ENCODE measurements around the gene CMIP. TPM values are rescaled to one million over a fixed set of nuclear protein-coding genes. Genes with fewer than 3 reads are reported as not detected.

Gene CMIP
- total RNA-seq, 1 donor from 2014 or later = 59.8 TPM

DNA sequence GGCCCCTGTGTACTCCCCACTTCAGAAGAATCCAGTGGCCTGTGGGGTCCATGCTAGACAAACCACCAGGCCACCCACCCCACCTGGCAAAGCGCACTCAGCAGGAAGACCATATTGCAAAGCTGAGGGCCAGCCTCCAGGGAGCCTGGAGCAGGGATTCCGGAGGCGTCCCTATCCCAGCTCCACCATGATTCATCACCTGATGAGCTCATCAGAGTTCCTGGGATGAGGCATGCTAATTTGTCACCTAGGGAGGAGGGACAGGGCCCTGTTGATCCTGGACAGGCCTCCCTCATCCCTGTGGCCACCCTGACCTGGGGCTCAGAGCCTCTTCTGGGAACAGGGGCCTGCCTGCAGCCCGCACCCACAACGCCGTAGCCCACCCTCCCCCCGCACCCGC lies 202.9 kb downstream of the CMIP start:
- intact Hi-C loops (cut with micrococcal nuclease) = no loop called here

DNA sequence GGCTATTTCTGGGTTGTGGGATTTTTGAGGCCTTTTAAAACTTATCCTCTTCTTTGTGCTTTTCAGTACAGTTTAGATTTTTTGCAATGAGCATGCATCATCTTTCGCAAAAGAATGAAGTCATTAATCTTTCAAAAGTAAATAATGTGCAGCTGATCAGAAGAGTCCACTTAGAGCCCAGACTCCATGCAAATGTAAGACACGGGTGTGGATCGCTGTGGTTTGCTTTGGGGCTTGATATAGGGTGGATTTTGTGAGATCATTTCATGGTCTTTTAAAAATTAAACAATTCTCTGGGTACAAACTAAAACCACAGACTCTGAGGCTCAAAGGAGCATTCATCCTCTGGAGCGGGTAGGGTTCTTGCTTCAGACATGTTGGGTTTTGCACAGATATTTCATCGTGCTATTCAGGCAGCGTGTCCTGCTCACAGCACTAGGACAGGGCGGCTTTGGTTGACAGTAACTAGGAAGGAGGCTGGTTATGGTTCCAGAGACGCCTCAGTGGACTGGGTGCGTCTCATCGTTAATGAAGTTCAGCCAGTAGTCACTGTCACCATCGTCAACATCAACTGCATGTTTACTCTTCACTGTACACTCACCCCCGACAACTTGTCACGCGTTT lies 205.1 kb downstream of the CMIP start:
- intact Hi-C loops (cut with micrococcal nuclease) = no loop called here

DNA sequence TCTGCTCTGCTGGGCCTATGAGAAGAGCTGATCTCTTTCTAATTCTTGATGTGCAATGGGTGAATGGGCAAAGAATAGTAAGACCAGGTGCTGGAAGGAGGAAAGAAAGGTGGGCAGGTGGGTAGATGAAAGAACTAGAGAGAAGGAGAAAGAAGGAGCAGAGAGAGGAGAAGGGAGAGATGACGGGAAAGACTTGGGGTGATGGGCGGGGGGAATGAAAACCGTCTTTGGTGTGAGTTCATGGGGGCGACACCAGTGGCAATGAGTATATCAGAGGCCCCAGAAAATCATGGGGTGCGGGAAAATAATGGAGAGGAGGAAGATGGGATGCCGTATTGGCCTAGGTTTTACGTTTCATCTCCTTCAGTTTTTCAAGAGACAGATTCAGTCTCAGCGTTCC lies 205.7 kb downstream of the CMIP start:
- intact Hi-C loops (cut with micrococcal nuclease) = no loop called here

DNA sequence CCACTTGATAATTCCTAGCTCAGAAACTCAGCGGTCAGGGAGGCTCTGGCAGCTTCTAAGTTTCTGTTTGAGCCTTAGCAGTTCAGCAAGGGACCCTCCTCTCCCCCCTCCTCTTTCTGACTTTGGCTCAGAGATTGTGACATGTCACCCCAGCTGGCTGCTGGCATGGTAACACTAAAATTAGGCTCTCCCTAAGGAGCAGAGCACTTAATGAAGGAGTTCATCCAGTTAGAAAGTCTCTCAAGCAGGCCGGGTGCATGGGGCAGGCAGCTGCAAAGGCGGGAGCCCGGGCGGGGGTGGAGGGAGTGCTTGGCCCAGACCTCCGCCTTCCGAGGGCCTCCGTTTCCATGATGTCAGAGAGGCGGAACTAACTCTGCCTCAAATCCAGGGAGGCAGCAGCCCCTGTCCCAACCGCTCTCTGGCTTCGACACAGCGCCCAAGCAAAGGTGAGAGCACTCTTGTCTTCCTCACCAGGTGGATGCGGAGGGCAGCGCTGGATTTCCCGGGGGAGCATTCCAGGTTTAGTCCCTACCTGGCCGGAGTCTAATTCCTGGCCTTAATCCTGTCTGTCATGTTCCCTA lies 206.5 kb downstream of the CMIP start:
- intact Hi-C loops (cut with micrococcal nuclease) = no loop called here

DNA sequence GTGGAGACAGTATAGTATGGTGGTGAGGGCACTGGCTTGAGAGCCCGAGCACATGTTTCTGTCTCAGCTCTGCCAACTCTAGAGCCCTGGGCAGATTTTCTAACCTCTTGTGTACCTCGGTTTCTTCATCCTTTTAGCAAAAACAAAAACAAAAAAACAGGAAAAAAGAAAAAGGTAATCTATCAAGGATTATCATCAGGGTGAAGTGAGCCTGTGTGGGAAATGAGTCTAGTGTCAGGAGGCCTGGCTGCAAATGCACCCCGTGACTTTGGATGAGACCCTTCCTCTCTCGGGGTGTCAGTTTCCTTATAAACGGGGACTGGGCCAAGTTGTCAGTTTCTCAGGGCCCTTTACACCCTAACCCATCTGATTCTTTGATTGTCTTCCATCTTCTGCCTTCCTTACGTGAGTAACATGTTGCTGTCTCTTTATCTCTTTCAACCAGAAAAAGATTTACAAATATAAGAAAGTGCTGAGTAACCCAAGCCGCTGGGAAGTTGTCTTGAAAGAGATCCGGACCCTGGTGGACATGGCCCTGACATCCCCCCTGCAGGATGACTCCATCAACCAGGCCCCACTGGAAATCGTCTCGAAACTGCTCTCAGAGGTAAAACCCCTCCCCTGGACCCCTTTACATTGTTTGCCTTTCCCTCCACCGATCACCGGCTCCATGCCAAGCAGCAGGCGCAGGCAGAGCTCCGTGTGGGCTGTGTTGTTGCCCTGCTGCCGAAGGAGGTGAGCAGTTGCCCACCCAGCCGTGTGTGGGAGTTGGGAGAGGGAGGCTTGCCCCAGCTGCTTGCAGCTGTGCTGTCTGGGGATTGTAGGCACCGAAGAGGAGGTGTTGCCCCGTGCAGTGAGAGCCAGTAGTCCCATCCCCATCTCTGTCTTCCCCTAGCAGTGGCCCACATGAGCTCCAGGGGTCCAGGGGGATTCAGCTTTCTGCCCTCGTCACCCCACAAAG lies 207.4 kb downstream of the CMIP start:
- intact Hi-C loops (cut with micrococcal nuclease) = no loop called here

DNA sequence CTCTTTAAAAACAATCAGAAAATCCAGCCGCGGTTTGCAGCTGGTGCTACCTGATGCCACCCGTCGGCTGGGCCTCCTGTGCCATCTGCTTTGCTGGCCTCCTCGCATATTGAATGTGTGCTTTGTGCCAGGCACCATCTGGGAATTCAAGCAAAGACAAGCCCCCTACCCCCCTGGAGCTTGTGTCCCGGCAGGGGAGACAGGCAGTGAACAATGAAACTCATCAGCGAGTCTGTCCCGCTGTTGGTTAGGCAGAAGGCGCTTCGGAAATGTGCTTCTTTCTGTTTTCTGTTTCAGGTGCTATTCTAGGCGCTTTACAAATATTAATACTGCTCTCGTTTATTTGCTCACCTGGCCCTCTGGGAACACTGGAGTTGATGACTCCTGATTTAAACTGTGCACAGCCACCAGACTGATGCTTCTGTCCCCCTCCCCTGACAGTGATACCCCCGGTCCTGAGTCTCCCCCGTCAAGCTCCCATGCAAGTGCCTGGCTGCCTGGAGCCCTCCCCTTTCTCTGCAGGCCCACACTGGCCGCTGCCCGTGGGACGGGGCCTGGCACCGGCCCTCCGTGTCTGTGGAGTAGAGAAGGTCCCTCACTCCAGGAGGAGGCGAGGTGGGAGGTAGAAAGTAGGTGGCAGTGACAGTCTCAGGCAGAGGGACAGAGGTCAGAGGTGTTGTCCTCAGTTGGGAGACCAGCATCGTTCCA lies 208.3 kb downstream of the CMIP start:
- intact Hi-C loops (cut with micrococcal nuclease) = no loop called here

DNA sequence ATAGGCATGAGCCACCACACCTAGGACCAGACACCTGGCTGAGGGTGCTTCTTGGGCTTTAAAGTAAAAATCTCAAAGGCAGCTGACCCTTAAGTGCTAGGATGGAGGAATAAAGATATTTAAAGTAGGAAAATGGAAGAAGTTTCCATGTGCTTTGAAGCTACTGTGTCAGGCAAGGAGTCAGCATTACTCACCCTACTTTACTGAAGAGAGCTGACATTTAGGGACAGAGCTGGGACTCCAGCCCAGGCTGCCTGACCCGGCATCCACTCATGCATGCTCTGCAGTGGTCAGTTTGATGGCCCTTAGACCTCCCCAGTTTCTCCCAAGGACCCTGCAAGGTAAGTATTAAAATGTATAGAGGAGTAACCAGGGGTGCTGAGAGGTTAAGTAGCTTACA lies 209.7 kb downstream of the CMIP start:
- intact Hi-C loops (cut with micrococcal nuclease) = no loop called here

DNA sequence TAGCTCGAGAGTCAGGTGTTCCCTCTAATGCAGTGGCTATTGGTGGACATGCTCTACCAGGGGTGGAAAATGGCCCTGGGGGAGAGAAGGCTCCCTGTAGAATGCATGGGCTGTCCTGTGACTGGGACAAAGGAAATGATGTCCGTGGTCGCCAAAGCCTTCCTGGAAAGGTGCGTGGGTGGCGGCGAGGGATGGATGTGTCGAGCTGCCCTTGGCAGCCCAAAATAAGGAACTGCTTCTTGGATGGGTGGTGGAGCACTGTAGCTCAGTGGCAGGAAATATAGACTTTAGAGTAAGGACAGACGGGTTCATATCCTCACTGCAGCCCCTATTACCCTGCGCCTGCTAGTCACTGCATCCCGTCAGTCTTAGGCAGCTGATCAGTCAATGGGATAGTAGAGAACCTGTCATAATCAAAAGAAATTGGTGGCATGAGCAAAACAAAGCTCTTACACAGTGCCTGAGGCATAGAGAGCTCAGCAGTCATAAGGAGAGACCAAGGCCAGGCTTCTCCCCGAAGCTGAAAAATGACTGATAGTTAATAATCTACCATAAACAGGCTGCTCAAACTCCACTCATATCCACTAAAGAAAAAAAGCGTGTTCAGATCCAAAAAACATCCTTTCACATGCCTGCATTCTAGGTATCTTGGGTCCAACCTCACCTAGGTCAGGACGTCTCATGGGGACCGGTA lies 211.0 kb downstream of the CMIP start:
- intact Hi-C loops (cut with micrococcal nuclease) = no loop called here

DNA sequence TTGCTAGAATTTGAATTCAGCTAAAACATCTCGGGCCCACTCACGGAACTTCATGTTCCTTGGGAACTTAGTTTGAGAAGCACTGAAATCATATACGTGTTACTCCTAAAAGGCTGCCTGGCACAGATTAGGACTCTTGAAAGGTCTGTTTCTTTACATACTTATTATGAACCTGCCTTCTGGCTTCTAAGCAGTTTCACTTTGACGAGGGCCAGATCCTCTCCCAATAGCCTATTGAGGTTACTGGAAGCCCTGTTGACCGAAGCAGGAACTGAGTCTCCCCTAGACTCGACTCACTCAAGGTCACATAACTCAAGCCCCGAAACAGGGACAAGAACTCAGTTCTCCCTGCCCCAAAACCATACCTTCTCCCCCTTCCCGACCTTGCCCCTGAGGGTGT lies 212.6 kb downstream of the CMIP start:
- intact Hi-C loops (cut with micrococcal nuclease) = no loop called here

DNA sequence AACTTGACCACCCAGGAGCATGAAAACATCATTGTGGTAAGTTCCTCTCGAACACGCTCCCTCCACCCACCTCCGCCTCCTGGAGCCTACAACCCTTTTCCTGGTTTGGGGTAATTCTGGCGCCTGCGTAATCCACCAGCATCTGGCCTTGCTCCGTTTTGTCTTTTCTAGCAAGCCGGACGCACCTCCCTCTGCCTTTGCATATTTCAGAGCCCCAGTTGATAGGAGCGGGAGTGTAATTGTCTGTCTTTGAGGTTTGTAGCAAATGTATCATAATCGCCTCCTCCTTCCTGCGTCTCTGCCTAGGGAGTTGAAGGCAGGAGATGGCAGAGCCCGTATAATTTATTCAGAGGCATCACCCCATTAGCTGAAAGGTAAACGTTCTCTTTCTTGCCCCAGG lies 213.2 kb downstream of the CMIP start:
- intact Hi-C loops (cut with micrococcal nuclease) = no loop called here

DNA sequence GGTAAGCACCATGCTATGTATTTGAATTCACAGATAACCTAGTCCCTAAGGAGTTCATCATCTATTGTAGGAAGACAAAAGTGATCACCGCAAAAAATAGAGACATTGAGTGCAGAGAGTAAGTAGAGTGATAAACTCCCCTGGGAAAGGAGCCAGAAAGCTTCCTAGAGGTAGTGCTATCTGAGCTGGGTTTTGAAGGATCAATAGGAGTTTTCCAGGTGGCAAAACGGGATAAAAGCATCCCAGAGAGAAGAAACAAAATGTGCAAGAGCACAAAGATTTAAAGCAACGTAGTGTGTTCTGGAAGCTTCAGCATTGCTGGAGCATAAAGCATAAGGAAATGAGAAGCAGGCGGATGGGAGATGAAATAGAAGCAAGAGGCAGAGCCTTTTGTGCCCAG lies 213.8 kb downstream of the CMIP start:
- intact Hi-C loops (cut with micrococcal nuclease) = no loop called here

DNA sequence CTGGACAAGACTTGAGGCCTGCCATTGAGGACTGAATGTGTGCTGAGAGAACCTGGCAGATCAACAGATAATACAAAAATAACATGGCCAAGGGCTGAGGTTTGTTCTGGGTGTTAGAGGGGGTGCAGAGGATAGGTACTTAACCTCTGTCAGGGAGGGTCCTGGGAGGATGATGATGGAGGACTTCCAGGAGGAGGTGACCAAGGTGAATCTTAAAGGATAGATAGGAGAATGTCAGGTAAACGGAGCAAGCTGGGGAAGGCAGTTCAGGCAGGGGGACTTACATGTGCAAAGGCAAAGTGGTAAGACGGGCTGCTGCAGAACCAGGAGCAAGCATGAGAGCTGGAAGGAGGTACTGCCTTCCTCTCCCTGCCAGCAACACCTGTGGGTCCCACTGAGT lies 214.6 kb downstream of the CMIP start:
- intact Hi-C loops (cut with micrococcal nuclease) = no loop called here

DNA sequence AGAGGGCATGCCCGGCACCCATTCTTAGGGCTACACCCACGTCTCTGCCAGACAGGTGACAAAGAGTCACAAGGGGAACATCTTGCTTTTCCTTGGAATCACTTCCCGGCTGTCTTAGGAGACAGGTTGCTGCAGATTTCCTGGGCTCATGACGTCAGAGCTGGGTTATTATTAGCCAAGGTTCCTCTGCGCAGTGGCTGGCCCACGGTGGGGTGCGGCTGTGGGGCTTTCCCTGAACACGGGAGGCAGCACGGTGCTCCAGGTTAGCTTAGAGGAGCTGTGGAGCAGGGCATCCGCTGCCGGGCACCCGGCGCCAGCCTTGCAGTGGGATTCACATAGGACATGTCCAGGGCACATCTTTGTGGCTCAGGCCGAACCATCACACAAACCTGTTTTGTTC lies 216.5 kb downstream of the CMIP start:
- intact Hi-C loops (cut with micrococcal nuclease) = no loop called here

DNA sequence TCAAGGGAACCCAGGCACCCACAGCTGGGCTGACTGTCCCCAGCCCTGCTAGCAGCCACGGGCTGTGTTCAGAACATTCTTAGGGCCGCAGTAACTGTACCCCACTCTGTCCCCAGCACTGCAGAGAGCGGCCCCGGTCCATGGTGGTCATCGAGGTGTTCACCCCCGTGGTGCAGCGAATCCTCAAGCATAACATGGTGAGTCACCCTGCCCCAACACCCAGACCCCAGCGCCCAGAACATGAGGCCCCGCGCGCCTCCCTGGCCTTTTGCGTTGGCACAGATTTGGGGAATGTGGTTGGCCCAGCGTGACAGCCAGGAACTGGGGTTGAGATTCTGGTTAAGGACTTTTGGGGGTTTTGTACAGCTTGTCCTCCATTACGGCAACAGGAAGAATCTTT lies 219.5 kb downstream of the CMIP start:
- intact Hi-C loops (cut with micrococcal nuclease) = no loop called here

DNA sequence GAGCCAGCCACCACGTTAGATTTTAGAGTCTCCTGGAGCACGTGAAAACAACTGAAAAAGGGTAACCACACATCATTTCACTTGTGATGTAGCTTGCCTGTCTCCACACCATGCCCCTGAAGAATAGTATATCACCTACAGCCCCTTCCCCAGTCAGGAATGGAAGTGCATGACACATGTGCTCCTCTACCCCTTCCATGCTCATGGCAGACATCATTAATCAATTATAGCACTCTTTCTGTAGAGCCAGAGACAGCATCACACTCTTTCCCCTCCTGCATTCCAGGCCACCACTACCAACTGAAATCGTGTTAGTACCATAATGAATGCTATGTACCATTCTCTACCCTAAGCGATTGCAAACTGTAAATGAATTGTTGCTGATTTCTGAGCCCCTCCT lies 221.0 kb downstream of the CMIP start:
- intact Hi-C loops (cut with micrococcal nuclease) = no loop called here

DNA sequence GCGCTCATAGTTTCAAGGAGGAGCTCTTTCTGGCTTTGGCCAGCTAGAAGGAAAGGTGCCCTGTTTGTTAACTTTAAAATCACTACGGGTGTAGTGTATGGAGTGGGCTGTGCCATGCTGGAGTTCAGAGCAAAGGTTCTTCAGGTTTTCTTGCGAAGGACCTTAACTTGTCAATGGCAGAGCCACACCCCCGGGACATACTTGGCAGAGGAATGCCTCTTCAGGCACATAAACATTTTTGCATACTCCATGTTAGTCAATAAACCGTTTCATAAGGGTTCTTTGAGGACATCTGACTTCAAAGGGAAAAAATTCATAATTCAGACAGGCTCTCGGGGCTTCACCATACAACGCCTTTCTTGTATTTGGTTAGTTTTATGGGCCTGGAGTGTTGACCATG lies 221.5 kb downstream of the CMIP start:
- intact Hi-C loops (cut with micrococcal nuclease) = no loop called here

DNA sequence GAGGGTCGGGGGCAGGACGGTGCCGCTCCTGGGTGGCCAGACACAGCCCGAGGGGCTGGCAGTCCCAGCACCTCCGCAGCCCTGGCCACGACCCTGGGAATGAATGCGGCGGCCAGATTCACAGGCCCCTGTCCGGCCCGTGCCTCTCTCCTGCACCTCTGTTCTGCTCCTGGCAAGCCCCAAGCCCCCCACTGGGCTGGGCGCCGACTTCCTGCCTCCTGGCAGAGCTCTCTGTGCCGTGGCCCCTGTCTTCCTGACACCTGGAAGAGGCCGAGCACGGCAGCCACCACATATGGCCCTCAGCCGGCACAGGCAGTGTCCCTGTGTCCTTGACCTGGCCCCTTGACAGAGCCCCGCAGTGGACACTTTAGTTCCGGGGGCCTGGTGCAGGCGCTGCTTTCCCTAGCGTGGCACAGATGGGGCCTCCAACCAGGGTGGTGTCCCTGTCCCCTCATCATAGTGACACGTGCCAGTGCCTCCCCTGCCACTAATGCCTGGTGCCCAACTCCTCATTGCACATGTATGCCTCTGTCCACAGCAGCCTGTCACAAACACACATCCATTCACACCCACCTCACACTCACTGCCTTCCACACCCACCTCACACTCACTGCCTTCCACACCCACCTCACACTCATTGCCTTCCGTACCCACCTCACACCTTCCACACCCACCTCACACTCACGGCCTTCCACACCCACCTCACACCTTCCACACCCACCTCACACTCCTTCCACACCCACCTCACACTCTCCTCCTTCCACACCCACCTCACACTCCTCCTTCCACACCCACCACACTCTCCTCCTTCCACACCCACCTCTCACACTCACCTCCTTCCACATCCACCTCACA lies 223.9 kb downstream of the CMIP start:
- intact Hi-C loops (cut with micrococcal nuclease) = no loop called here

DNA sequence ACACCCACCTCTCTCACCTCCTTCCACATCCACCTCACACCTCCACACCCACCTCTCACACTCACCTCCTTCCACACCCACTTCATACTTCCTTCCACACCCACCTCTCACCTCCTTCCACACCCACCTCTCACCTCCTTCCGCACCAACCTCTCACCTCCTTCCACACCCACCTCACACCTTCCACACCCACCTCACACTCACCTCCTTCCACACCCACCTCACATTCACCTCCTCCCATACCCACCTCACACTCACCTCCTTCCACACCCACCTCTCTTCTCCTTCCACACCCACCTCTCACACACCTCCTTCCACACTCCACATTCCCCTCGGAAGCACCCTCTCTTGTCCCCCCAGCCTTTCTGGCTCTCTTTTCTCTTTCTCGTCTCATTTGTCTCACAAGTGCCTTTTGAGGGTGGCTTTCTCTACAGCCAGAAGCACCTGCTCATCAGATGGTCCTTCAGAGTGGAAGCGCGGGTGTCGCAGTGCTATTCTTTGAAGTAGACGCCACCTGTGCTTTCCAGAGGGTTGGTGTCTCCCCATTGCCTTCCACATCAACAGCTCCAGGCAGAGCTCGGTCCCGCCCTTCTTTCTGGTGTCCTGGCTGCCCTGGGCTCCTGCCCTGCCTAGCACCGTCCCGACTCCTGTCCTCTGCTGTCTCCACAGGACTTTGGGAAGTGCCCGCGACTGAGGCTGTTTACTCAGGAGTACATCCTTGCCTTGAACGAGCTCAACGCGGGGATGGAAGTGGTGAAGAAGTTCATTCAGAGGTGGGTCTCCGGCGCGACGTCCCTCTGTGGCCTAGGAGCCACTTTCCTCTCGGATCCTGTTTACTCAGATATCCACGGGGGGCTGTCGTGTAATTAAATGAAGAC lies 225.1 kb downstream of the CMIP start:
- intact Hi-C loops (cut with micrococcal nuclease) = no loop called here
